WTC11 (cell line): Measurements from ENCODE around the gene ODAD3. TPM values are rescaled to one million over a fixed set of nuclear protein-coding genes. Genes with fewer than 3 reads are reported as not detected.
A peak's percentile ranks its signal among the peaks of the same experiment; 100 is the strongest.
"Not testable (repeated sequence)": the region's sequence is repeated elsewhere in the genome, so short reads cannot be mapped to it uniquely, and the experiment has no call there.

Experiments
- ATAC-seq: fragments of 200-7000 bp; cut with Tn5 transposase; 2 replicates; pipeline ENCODE4 v1.10.0; 2021; ENCODE audit warnings: mild to moderate bottlenecking, moderate library complexity
- CTCF ChIA-PET: fragments of 300-600 bp; sonication (Branson Sonifier 250); formaldehyde crosslinking; loops from one replicate; lab custom pipeline; 2021; ENCODE audit warnings: antibody characterized with exemption; lab: Charles Lee
- POLR2A ChIA-PET: fragments of 350-600 bp; sonication (Branson Sonifier 250); formaldehyde crosslinking; loops from one replicate; lab custom pipeline; 2021; ENCODE audit warnings: antibody characterized with exemption; lab: Charles Lee
- DNase-seq: peaks from one replicate; pipeline ENCODE4 v3.0.0; 2021; ENCODE audit warnings: low spot score
- H3K27ac Mint-ChIP-seq: 2 replicates; pipeline ENCODE4 v1.8.0; 2021; ENCODE audit warnings: mixed read lengths
- H3K27me3 Mint-ChIP-seq: 2 replicates; pipeline ENCODE4 v1.8.0; 2021; ENCODE audit warnings: low read depth, mild to moderate bottlenecking, moderate library complexity, mixed read lengths
- H3K36me3 Mint-ChIP-seq: 2 replicates; pipeline ENCODE4 v1.8.0; 2021; ENCODE audit warnings: mixed read lengths
- H3K4me1 Mint-ChIP-seq: 2 replicates; pipeline ENCODE4 v1.8.0; 2022; ENCODE audit warnings: mixed read lengths
- H3K4me3 Mint-ChIP-seq: 2 replicates; pipeline ENCODE4 v1.8.0; 2021; ENCODE audit warnings: mild to moderate bottlenecking, moderate library complexity, mixed read lengths
- H3K9me3 Mint-ChIP-seq: 2 replicates; pipeline ENCODE4 v1.8.0; 2021; ENCODE audit warnings: mixed read lengths
- CBFB ChIP-seq: sonication (generic); formaldehyde crosslinking; IDR thresholded peaks from 2 replicates; pipeline ENCODE4 v1.8.1; 2022; ENCODE audit warnings: mild to moderate bottlenecking, low read depth, missing genetic modification reagents
- CTCF ChIP-seq: fragments of 200-600 bp; IDR thresholded peaks from 2 replicates; pipeline ENCODE4 v1.8.0; 2022; ENCODE audit warnings: antibody characterized with exemption
- E2F5 ChIP-seq: sonication (generic); formaldehyde crosslinking; IDR thresholded peaks from 2 replicates; pipeline ENCODE4 v1.8.1; 2022; ENCODE audit warnings: mild to moderate bottlenecking, moderate library complexity, missing genetic modification reagents
- ETV6 ChIP-seq: sonication (generic); formaldehyde crosslinking; IDR thresholded peaks from 2 replicates; pipeline ENCODE4 v1.8.1; 2022; ENCODE audit warnings: mild to moderate bottlenecking, missing genetic modification reagents
- KAT7 ChIP-seq: sonication (generic); formaldehyde crosslinking; IDR thresholded peaks from 2 replicates; pipeline ENCODE4 v1.8.1; 2023; ENCODE audit warnings: missing genetic modification reagents, mild to moderate bottlenecking, borderline replicate concordance
- MYBL2 ChIP-seq: sonication (generic); formaldehyde crosslinking; IDR thresholded peaks from 2 replicates; pipeline ENCODE4 v1.8.1; 2023; ENCODE audit warnings: mild to moderate bottlenecking, moderate library complexity, missing genetic modification reagents
- NR1H2 ChIP-seq: sonication (generic); formaldehyde crosslinking; IDR thresholded peaks from 2 replicates; pipeline ENCODE4 v1.9.0; 2021; ENCODE audit warnings: mild to moderate bottlenecking, moderate library complexity, missing genetic modification reagents
- NR3C1 ChIP-seq: sonication (generic); formaldehyde crosslinking; conservative IDR thresholded peaks from 2 replicates; pipeline ENCODE4 v1.8.1; 2023; ENCODE audit warnings: low read depth, mild to moderate bottlenecking, missing genetic modification reagents
- PRDM15 ChIP-seq: sonication (generic); formaldehyde crosslinking; IDR thresholded peaks from 2 replicates; pipeline ENCODE4 v1.8.0; 2022; ENCODE audit warnings: missing genetic modification reagents
- PREB ChIP-seq: sonication (generic); formaldehyde crosslinking; IDR thresholded peaks from 2 replicates; pipeline ENCODE4 v1.8.1; 2022; ENCODE audit warnings: mild to moderate bottlenecking, missing genetic modification reagents, moderate library complexity, borderline replicate concordance
- SMAD3 ChIP-seq: sonication (generic); formaldehyde crosslinking; IDR thresholded peaks from 2 replicates; pipeline ENCODE4 v1.8.0; 2022; ENCODE audit warnings: missing genetic modification reagents, mild to moderate bottlenecking, borderline replicate concordance
- SOX15 ChIP-seq: fragments of 250-450 bp; sonication (Bioruptor Pico); IDR thresholded peaks from 2 replicates; pipeline ENCODE4 v1.9.0; 2021; ENCODE audit warnings: mild to moderate bottlenecking
- TEAD1 ChIP-seq: sonication (generic); formaldehyde crosslinking; IDR thresholded peaks from 2 replicates; pipeline ENCODE4 v1.8.0; 2022; ENCODE audit warnings: mild to moderate bottlenecking, missing genetic modification reagents
- TP53 ChIP-seq: sonication (generic); formaldehyde crosslinking; IDR thresholded peaks from 2 replicates; pipeline ENCODE4 v1.8.1; 2023; ENCODE audit warnings: mild to moderate bottlenecking, missing genetic modification reagents
- ZNF121 ChIP-seq: sonication (generic); formaldehyde crosslinking; IDR thresholded peaks from 2 replicates; pipeline ENCODE4 v1.8.0; 2023; ENCODE audit warnings: missing genetic modification reagents
- ZNF138 ChIP-seq: sonication (generic); formaldehyde crosslinking; conservative IDR thresholded peaks from 2 replicates; pipeline ENCODE4 v1.8.1; 2022; ENCODE audit warnings: mild to moderate bottlenecking, moderate library complexity, missing genetic modification reagents
- total RNA-seq: library from RNA; stranded (reverse); gene quantifications from 3 replicates; pipeline ENCODE4 v1.2.3, GENCODE V29; 2021

The ODAD3 gene
- total RNA-seq, 1 experiment from 2014 or later: 4.1 TPM

GRCh38 chr19:11433526-11433925 is 1.4 kb downstream of the ODAD3 start:
- CTCF ChIA-PET: interaction anchor here (2.1 to 4.9 kb wide), 2 partner anchors 13 to 52 kb away, joined by 57 to 111 read pairs; partner anchors contain the start of gene RGL3
- H3K27me3 Mint-ChIP-seq, POLR2A ChIA-PET, DNase-seq, H3K4me3 Mint-ChIP-seq, ATAC-seq, H3K27ac Mint-ChIP-seq, H3K9me3 Mint-ChIP-seq: not testable (repeated sequence)
- peak; percentile 68; the same call in 1 of the 2 replicates for TF ChIP-seq ZNF121 (CRISPR knock-in tag)
- Mint-ChIP-seq H3K4me1 (peaks cover 11% of the 10 kb centered on the region), H3K36me3 (peaks cover 28% of the 10 kb centered on the region)

- no peak overlapping the region for H3K27ac Mint-ChIP-seq
- ChIA-PET CTCF (interaction anchor here (0.6 to 2.9 kb wide), 3 partner anchors 8 to 46 kb away, joined by 3 to 11 read pairs (median 8); partner anchors contain the start of genes EPOR, ODAD3 and PRKCSH), POLR2A (interaction anchor here (1.0 kb wide), 1 partner anchor 9 kb away, joined by 3 read pairs; the partner anchor contains the start of genes ODAD3 and PRKCSH)
- peaks cover 7% of the 10 kb centered on the region for H3K4me1 Mint-ChIP-seq
- no peak for DNase-seq
- ATAC-seq: no peak
- H3K9me3 Mint-ChIP-seq: no peaks in the 10 kb centered on the region
- TF ChIP-seq SMAD3 (CRISPR knock-in tag): no peak
- TF ChIP-seq E2F5 (CRISPR knock-in tag): no peak
- TF ChIP-seq CBFB (CRISPR knock-in tag): no peak
- TF ChIP-seq KAT7: no peak
- no peak for TF ChIP-seq TEAD1 (CRISPR knock-in tag)
- TF ChIP-seq CTCF: no peak
- no peak for TF ChIP-seq ZNF138 (CRISPR knock-in tag)
- TF ChIP-seq NR1H2 (CRISPR knock-in tag): no peak
- TF ChIP-seq MYBL2 (CRISPR knock-in tag): no peak
- no peak for TF ChIP-seq TP53 (CRISPR knock-in tag)
- TF ChIP-seq PRDM15 (CRISPR knock-in tag): no peak
- no peak for TF ChIP-seq SOX15 (CRISPR knock-in tag)
- no peak for TF ChIP-seq ETV6 (CRISPR knock-in tag)
- H3K4me3 Mint-ChIP-seq: no peak overlapping the region
- no peaks in the 10 kb centered on the region for H3K36me3 Mint-ChIP-seq
- peaks cover 15% of the 10 kb centered on the region for H3K27me3 Mint-ChIP-seq
Measured at GRCh38 chr19:11426656-11427055, 8.3 kb downstream of the ODAD3 start.

GRCh38 chr19:11425719-11426457 is 9.0 kb downstream of the ODAD3 start:
- Mint-ChIP-seq H3K9me3 (no peaks in the 10 kb centered on the region), H3K36me3 (no peaks in the 10 kb centered on the region), H3K4me1 (peaks cover 7% of the 10 kb centered on the region), H3K27ac (no peak overlapping the region), H3K4me3 (no peak overlapping the region), H3K27me3 (peaks cover 15% of the 10 kb centered on the region)
- POLR2A ChIA-PET: interaction anchor here (1.0 kb wide), 1 partner anchor 9 kb away, joined by 3 read pairs; the partner anchor contains the start of genes ODAD3 and PRKCSH
- CTCF ChIA-PET: interaction anchor here (0.6 to 2.9 kb wide), 3 partner anchors 9 to 45 kb away, joined by 3 to 11 read pairs (median 8); partner anchors contain the start of genes EPOR, ODAD3 and PRKCSH
- TF ChIP-seq NR3C1 (CRISPR knock-in tag) (no peak), PREB (no peak)
- ATAC-seq: peak; percentile 7
- DNase-seq: peak; percentile 76
